ENCODE measurements around the gene ITSN2.
A peak's percentile ranks its signal among the peaks of the same experiment; 100 is the strongest.
"Not testable (repeated sequence)": the region's sequence is repeated elsewhere in the genome, so short reads cannot be mapped to it uniquely, and the experiment has no call there.

The ITSN2 gene

GRCh38 chr2:24363301-24363700, 3.0 kb upstream of the ITSN2 start:
- no peak for DNase-seq (ENCODE audit: low read depth)

DNA sequence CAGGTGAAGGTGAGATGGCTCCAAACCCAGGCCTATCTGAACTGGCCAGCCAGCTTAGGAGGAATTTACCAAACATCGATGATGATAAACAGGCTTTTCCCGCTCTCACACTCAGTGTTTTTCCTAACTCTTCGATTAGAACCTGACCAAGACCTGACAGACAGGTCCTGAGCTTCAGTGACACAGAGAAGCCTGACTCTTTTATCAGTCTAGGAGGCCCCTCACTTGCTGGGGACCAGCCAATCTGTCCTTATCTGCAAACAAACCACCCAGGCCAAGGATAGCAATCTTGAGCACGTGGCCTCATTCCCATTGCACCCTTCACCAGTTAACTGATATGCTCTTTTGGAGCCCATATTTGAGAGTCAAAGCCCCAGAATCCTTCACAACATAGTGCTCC, 1.9 kb upstream of the ITSN2 start:
- no peak for DNase-seq (ENCODE audit: low read depth)

GRCh38 chr2:24360963-24361330, 611 bp upstream of the ITSN2 start:
- no peak for DNase-seq (ENCODE audit: low read depth)

DNA sequence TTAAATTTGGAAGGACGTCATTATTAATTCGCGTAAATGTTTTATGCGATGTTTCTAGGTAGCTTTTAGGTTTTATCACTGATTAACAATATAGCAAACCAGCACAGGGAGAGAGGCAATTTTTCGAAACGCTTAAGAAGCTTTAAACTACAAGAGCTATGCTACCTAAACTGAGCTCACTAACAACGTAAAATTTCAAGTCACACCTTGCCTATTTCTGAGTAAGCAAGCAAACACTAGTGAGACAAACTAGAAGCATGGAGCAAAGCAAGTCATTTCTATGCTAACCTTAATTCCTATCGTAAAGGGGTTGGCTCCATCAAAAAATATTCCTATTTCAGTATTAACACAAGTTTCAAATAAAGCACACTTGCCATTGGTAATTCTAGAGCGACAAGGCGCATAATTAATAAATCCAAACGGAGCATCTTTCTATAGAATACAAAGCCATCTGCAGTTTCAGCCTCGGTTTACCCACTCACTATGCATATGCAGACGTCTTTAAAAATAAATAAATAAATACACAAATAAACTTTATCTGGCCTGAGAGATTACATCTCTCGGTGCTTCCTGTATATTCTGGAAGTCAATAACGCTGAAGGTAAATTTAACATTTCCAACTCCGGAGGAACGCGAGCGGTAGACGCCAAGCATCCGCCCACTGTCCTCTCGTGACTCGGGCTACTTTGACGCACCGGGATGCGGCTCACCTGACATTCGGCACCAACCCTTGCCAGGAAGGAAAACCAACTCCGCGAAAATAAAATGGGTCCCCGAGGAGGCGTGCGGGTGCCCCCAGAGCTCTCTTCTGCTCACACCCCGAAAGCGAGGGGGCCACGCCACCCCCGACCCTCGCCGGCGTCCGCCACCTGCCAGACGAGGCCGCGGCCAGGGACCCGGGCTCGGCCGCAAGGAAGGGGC, 947 bp downstream of the ITSN2 start:
- peak; percentile 13 for DNase-seq (ENCODE audit: low read depth)

DNA sequence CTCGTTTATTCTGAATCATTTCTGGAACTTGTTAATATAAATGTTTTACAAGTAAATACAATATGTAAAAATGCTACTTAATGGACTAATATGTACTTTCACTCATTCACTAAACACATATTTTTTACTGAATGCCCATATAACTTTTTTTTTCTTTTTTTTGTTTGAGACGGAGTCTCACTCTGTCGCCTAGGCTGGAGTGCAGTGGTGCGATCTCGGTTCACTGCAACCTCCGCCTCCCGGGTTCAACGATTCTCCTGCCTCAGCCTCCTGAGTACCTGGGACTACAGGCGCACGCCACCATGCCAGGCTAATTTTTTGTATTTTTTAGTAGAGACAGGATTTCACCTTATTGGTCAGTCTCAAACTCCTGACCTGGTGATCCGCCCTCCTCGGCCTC, 2.6 kb downstream of the ITSN2 start:
- not testable (repeated sequence) for DNase-seq (ENCODE audit: low read depth)

GRCh38 chr2:24357115-24357514, 3.2 kb downstream of the ITSN2 start:
- not testable (repeated sequence) for DNase-seq (ENCODE audit: low read depth)

- no peak for DNase-seq (ENCODE audit: low read depth)
Observed at GRCh38 chr2:24354957-24355356, 5.4 kb downstream of the ITSN2 start.

GRCh38 chr2:24354395-24354794, 5.9 kb downstream of the ITSN2 start:
- DNase-seq (ENCODE audit: low read depth) = no peak

DNA sequence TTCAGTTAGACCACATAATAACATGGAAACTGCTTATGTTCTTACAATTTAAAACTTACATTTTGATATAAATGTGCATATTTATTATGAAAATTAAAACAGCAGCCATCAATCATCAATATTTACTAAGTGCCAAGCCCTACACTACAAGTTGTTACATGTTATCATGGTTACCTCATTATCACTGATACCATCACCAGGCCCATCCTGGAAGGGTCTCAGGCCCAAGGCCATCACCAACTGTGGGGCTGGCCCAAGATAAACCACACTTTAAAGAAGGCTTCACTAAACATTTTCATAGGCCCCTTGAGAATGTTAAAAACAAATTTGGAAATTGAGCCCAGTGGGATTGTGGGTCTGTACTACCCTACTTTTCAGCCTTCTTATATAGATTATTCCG, 6.4 kb downstream of the ITSN2 start:
- DNase-seq (ENCODE audit: low read depth) = no peak

DNA sequence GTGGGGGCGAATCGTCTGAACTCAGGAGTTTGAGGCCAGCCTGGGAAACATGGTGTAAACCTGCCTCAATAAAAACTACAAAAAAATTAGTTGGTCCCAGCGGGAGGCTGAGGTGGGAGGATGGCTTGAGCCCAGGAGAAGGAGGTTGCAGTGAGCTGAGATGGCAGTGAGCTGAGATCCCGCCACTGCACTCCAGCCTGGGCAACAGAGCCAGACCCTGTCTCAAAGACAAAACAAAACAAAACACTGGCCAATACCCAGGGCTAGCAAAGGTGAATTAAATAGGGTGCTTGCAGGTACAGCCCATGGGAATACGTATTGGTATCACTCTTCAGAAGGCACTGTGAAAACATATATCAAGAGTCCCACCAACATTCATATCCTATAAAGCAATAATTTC, 7.0 kb downstream of the ITSN2 start:
- no peak for DNase-seq (ENCODE audit: low read depth)

DNA sequence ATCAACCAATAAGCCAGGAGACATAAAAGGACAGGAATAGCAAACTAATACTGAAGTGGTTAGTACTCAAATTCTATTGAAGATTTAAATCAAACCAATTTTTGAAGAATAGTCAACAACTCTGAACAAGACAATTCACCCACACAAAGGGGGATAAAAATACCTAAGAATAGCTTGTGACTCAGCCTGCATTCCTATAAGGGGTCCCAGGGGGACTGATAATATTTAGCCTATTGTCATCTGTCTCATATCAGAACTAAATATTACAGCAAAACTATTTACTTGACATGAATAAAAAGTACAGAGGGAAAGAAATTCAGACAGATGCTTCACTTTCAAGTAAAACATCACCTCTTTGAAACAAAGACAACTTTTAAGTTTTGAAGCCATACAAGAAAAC, 7.7 kb downstream of the ITSN2 start:
- DNase-seq (ENCODE audit: low read depth) = no peak

GRCh38 chr2:24351981-24352380, 8.4 kb downstream of the ITSN2 start:
- DNase-seq (ENCODE audit: low read depth) = no peak

- DNase-seq (ENCODE audit: low read depth) = no peak
Observed at GRCh38 chr2:24351627-24351938, 8.8 kb downstream of the ITSN2 start.

DNA sequence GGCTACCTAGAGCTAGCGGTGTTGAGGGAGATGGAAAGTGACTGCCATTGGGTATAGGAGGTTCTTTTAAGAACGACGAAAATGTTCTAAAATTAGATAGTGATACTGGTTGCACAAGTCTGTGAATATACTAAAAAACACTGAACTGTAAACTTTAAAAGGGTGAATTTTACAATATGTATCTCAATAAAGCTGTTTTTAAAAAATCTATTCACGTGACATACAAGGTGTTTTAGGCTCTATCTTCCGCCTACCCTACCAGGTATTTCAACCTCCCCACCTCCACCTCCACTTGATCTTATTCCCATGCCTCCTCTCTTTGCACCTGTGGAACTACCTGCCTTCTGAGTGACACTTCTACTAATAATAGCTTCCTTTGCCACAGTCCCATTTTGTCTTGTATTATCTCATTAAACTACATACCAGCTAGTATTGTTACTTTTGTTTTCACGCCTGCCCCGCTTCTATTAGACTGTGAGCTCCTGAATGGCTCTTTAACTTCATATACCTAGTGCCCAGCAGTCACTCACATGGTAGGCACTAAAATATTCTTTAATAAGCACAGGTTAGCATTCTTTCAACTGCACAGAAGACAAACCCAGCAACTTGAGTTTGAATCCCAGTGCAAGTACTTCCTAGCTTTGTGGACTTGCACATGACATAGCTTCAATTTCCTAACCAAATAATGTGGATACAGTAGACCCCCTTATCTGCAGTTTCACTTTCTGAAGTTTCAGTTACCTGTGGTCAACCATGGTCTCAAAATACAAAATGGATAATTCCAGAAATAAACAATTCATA, 9.3 kb downstream of the ITSN2 start:
- no peak for DNase-seq (ENCODE audit: low read depth)

DNA sequence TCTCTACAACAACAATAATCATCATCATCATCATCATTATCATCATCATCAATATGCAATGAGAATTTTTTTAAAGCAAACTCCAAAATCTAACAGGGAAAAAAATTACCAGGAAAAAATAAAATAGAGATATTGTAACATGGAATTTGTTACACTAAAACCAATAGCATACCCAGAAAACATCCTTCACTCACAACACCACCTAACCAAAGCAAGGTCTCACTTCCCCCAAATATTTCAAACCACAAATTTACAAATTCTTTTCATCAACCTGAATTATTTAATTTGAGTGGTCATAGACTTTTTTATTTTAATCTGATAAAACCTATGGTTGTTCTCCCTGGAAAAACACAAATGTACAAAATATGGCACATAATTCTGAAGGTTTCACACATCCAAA, 11.2 kb downstream of the ITSN2 start:
- no peak for DNase-seq (ENCODE audit: low read depth)

- DNase-seq (ENCODE audit: low read depth) = no peak
Observed at GRCh38 chr2:24345937-24346336, 14.4 kb downstream of the ITSN2 start.

DNA sequence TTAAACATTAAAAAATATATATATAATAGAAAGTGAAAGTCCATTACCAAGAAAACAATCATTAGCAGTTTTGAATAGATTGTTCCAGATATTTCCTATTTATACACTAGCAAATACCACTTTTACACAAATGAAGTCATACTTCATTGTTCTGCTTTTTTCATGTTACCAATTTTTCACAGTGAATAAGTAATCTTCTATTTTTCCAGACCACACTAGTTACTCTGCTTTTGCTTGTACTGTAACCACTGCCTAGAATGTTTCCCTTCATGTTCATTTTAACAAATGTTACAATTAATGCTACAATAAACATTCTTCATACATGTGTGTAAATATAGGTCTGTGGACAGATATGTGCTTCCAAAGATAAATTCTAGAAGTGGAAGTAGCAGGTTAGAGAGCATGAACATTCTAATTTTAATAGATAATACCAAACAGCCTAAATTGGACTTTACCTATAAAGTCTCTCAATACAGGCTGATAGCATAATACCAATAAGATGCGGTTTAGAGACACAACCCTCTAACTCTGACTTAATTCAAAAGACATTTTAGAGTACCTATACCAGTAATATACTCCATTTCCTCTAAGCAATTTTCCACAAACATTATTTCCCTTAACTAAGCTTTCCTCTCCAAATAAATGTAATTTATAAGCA, 17.0 kb downstream of the ITSN2 start:
- no peak for DNase-seq (ENCODE audit: low read depth)

GRCh38 chr2:24342110-24342910, 18.0 kb downstream of the ITSN2 start:
- no peak for DNase-seq (ENCODE audit: low read depth)

- DNase-seq (ENCODE audit: low read depth) = no peak
Observed at GRCh38 chr2:24339856-24340262, 20.5 kb downstream of the ITSN2 start.

- DNase-seq (ENCODE audit: low read depth) = not testable (repeated sequence)
Observed at GRCh38 chr2:24339098-24339497, 21.2 kb downstream of the ITSN2 start.

GRCh38 chr2:24337890-24338289, 22.4 kb downstream of the ITSN2 start:
- no peak for DNase-seq (ENCODE audit: low read depth)

- no peak for DNase-seq (ENCODE audit: low read depth)
Observed at GRCh38 chr2:24336811-24337210, 23.5 kb downstream of the ITSN2 start.

Data from stimulated activated CD8-positive, alpha-beta memory T cell treated with anti-CD3 and anti-CD28 coated beads, Interleukin-4, amount 100 ng/mL, for 24 hours (primary cell).